Testis (tissue), 2 donors: ENCODE measurements around the gene PIK3CD.

Experiments used
- POLR2A ChIP-seq: fragments of 450-650 bp; IDR thresholded peaks from one replicate; pipeline ENCODE4 v1.6.1; 2017; ENCODE audit warnings: antibody characterized with exemption, mild to moderate bottlenecking, moderate library complexity
- TF ChIP-seq, protein P1 (sequence below), 3 experiments: fragments of 450-650 bp in 2 of 3; fragments of 200-600 bp in 1 of 3; sonication (generic) in 1 of 3; IDR thresholded peaks; one replicate each; pipeline ENCODE4 v1.5.1; 2016 to 2019; ENCODE audit warnings: antibody characterized with exemption in 3 of 3, mild to moderate bottlenecking in 2 of 3, moderate library complexity in 1 of 3

GRCh38 chr1:9746651-9747050, 95.1 kb downstream of the PIK3CD start:
- TF ChIP-seq, protein P1, sequence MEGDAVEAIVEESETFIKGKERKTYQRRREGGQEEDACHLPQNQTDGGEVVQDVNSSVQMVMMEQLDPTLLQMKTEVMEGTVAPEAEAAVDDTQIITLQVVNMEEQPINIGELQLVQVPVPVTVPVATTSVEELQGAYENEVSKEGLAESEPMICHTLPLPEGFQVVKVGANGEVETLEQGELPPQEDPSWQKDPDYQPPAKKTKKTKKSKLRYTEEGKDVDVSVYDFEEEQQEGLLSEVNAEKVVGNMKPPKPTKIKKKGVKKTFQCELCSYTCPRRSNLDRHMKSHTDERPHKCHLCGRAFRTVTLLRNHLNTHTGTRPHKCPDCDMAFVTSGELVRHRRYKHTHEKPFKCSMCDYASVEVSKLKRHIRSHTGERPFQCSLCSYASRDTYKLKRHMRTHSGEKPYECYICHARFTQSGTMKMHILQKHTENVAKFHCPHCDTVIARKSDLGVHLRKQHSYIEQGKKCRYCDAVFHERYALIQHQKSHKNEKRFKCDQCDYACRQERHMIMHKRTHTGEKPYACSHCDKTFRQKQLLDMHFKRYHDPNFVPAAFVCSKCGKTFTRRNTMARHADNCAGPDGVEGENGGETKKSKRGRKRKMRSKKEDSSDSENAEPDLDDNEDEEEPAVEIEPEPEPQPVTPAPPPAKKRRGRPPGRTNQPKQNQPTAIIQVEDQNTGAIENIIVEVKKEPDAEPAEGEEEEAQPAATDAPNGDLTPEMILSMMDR (IDR thresholded peaks at IDR 0.05) = no peak
- TF ChIP-seq POLR2A = no peak
